Subcutaneous adipose tissue (tissue), 4 donors: ENCODE results near the gene TMEM45A. TPM values are rescaled to one million over a fixed set of nuclear protein-coding genes. Genes with fewer than 3 reads are reported as not detected.

Experiments used
- total RNA-seq, 4 donors: library from RNA; depleted of rRNA; stranded (reverse); fragments of >200 nt; gene quantifications; one replicate each; pipeline ENCODE4 v1.1.0, GENCODE V29; 2016
- TF ChIP-seq, protein P1 (sequence below): fragments of 450-650 bp; IDR thresholded peaks from one replicate; pipeline ENCODE4 v1.5.1; 2016; ENCODE audit warnings: low read depth, mild to moderate bottlenecking, control low read depth, antibody characterized with exemption, moderate library complexity

The TMEM45A gene
- total RNA-seq, 4 donors from 2014 or later: 12.2 to 22.2 (median 12.7) TPM

DNA sequence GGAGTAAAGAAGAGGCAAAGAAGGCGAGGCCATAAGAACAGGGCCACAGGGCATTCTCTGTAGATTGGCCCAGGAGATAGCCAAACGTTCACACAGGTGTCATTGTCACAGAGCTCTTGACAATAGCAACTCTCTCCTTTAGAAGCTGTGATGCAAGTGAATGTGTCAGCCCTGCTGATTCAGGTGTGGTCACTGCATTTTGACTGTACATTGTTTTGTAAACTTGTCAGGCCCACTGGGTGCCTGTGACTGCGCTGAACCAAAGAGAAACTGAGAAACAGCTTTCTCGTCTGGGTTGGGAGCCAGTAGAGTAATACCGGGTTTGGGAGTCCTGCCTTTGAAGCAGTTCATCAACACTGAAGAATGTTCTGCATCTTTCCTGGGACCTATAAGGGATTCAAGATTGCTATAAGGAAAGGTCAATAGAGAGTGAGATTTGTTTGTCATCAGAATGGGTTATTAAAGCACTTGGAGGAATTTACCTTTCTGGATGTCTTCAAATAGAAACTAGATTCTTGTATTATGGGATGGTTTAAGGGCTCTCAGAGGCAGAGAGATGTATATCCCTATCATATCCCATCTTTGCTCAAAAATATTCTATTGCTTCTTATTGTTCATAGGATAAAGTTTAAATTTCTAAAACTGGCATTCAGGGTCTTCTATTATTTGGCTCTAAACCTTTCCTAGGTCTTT lies 45.4 kb downstream of the TMEM45A start:
- TF ChIP-seq, protein P1, sequence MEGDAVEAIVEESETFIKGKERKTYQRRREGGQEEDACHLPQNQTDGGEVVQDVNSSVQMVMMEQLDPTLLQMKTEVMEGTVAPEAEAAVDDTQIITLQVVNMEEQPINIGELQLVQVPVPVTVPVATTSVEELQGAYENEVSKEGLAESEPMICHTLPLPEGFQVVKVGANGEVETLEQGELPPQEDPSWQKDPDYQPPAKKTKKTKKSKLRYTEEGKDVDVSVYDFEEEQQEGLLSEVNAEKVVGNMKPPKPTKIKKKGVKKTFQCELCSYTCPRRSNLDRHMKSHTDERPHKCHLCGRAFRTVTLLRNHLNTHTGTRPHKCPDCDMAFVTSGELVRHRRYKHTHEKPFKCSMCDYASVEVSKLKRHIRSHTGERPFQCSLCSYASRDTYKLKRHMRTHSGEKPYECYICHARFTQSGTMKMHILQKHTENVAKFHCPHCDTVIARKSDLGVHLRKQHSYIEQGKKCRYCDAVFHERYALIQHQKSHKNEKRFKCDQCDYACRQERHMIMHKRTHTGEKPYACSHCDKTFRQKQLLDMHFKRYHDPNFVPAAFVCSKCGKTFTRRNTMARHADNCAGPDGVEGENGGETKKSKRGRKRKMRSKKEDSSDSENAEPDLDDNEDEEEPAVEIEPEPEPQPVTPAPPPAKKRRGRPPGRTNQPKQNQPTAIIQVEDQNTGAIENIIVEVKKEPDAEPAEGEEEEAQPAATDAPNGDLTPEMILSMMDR: no peak

DNA sequence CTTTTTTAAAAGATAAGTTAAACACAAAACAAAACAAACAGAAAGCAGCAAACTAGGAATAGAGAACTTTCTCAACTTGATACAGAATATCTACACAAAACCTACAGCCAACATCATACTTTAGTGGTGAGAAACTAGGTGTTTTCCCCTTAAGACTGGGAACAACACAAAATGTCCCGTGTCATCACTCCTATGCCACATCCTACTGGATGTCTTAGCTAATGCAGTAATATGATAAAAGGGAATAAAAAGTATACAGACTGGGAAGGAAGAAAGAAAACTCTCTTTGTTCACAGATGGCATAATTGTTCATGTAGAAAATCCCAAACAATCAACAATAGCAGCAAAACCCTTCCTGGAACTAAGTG lies 45.9 kb downstream of the TMEM45A start:
- TF ChIP-seq, protein P1: no peak

DNA sequence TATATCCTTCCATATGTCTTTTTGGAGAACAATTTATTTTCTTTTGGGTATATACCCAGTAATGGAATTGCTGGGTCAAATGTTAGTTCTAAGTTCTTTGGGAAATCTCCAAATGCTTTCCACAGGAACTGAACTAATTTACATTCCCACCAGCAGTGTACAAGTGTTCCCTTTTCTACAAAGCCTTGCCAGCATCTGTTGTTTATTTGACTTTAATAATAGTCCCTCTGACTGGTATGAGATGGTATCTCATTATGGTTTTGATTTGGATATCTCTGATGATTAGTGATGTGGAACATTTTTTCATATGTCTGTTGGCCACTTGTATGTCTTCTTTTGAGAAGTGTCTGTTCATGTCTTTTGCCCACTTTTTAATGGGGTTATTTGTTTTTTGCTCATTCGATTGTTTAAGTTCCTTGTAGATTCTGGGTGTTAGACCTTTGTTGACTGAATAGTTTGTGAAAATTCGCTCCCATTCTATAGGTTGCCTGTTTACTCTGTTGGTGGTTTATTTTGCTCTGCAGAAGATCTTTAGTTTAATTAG lies 48.4 kb downstream of the TMEM45A start:
- TF ChIP-seq, protein P1: no peak

- TF ChIP-seq, protein P1: no peak
These were observed 53.0 kb downstream of the TMEM45A start for GRCh38 chr3:100545371-100545770.

DNA sequence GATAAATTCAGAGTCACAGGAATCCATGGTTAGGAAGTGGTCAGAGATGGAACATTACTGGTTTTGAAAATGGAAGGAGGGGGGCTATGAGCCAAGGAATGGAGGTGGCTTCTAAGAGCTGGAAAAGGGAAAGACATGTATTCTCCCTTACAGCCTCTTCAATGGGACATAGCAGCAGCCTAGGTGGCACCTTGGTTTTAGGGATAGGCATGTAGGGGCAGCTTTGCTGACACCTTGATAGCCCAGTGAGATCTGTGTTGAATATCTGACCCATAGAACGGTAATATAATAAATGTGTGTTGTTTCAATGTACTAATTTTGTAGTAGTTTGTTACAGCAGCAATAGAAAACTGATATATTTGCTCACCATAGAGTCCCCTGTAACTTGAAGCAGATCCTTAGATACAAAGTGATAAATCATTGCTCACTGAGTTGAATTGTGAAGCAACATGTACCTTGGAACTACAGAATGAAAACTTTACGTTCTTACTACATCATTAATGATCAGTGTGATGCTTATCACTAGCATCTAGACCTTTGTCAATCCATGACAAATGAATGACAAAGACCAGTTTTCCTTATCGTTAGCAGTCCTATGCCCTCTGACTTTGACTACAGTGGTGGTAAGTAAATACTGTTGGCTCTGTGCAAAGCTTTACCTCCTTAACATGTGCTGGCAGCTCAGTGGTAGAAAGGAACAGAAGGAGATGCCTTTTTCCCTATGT lies 53.8 kb downstream of the TMEM45A start:
- TF ChIP-seq, protein P1: no peak

DNA sequence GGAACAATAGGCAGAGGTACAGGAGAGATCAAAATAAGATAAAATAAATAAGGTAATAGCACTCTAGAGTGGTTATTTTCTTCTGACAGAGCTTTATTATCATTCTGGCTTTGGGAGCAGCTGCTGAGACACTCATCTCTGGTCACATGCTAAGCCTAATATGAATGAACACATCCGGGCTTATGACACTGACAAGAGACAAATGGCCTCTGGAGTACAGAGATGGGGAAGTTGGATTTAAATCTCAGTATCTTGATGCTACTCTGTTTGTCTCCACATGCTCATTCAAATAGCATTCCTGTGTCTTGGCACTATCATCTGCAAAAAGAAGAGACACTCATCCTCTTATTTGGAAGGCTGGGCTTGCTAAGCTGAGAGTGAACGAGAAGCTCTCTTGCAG lies 55.6 kb downstream of the TMEM45A start:
- TF ChIP-seq, protein P1: no peak

GRCh38 chr3:100553618-100554372 lies 61.4 kb downstream of the TMEM45A start:
- TF ChIP-seq, protein P1: no peak
